HUES48 (cell line): ENCODE results near the gene IRX2.
A peak's percentile ranks its signal among the peaks of the same experiment; 100 is the strongest.

Experiments used
- H3K27ac ChIP-seq: one replicate; pipeline ENCODE4 v1.7.0; 2013; ENCODE audit warnings: low read depth, low read length, inconsistent platforms
- H3K27me3 ChIP-seq: 2 replicates; pipeline ENCODE4 v1.6.1; 2013; ENCODE audit warnings: mild to moderate bottlenecking, low read length; ENCODE audit not compliant: control insufficient read depth, insufficient read depth
- H3K36me3 ChIP-seq: 2 replicates; pipeline ENCODE4 v1.6.1; 2013; ENCODE audit warnings: low read length; ENCODE audit not compliant: control insufficient read depth, insufficient read depth
- H3K4me1 ChIP-seq: 2 replicates; pipeline ENCODE4 v1.6.1; 2013; ENCODE audit warnings: mild to moderate bottlenecking, low read length; ENCODE audit not compliant: control insufficient read depth, insufficient read depth
- H3K4me3 ChIP-seq: 2 replicates; pipeline ENCODE4 v1.5.1; 2013; ENCODE audit warnings: mild to moderate bottlenecking, low read depth, low read length
- H3K9ac ChIP-seq: 2 replicates; pipeline ENCODE4 v1.6.1; 2013; ENCODE audit warnings: mild to moderate bottlenecking, low read depth, low read length, moderate library complexity
- H3K9me3 ChIP-seq: 2 replicates; pipeline ENCODE4 v1.6.1; 2013; ENCODE audit warnings: low read length; ENCODE audit not compliant: control insufficient read depth, insufficient read depth

Gene IRX2

GRCh38 chr5:2764581-2764980 lies 13.1 kb upstream of the IRX2 start:
- no peak overlapping the region for H3K9ac ChIP-seq
- H3K27me3 ChIP-seq, result peaks cover 2% of the 10 kb centered on the region; the same call in 1 of the 2 replicates
- peaks cover 35% of the 10 kb centered on the region for H3K4me1 ChIP-seq
- H3K27ac ChIP-seq, result no peak overlapping the region
- H3K36me3 ChIP-seq, result no peaks in the 10 kb centered on the region
- H3K4me3 ChIP-seq, result no peak overlapping the region
- H3K9me3 ChIP-seq, result no peaks in the 10 kb centered on the region

GRCh38 chr5:2763533-2763794 lies 12.0 kb upstream of the IRX2 start:
- Histone ChIP-seq H3K36me3 (no peaks in the 10 kb centered on the region), H3K27me3 (peaks cover 13% of the 10 kb centered on the region), H3K4me1 (peaks cover 44% of the 10 kb centered on the region), H3K9me3 (0 out of 2 replicates have a peak, but pooled peaks cover 5% of the 10 kb centered on the region), H3K27ac (no peak overlapping the region), H3K4me3 (no peak overlapping the region), H3K9ac (no peak overlapping the region)

- H3K9me3 ChIP-seq, result 0 out of 2 replicates have a peak, but pooled peaks cover 5% of the 10 kb centered on the region
- peaks cover 49% of the 10 kb centered on the region for H3K4me1 ChIP-seq
- no peak overlapping the region for H3K4me3 ChIP-seq
- no peak overlapping the region for H3K27ac ChIP-seq
- peaks cover 18% of the 10 kb centered on the region for H3K27me3 ChIP-seq
- no peaks in the 10 kb centered on the region for H3K36me3 ChIP-seq
- no peak overlapping the region for H3K9ac ChIP-seq
Measured at GRCh38 chr5:2762744-2763532, 11.5 kb upstream of the IRX2 start.

- no peaks in the 10 kb centered on the region for H3K36me3 ChIP-seq
- peaks cover 27% of the 10 kb centered on the region for H3K27me3 ChIP-seq
- H3K27ac ChIP-seq, result no peak overlapping the region
- H3K4me3 ChIP-seq, result no peak overlapping the region
- 0 out of 2 replicates have a peak, but pooled peaks cover 5% of the 10 kb centered on the region for H3K9me3 ChIP-seq
- H3K9ac ChIP-seq, result no peak overlapping the region
- H3K4me1 ChIP-seq, result peaks cover 50% of the 10 kb centered on the region
Measured at GRCh38 chr5:2761921-2762488, 10.5 kb upstream of the IRX2 start.

- no peak overlapping the region for H3K27ac ChIP-seq
- no peak overlapping the region for H3K4me3 ChIP-seq
- peaks cover 41% of the 10 kb centered on the region for H3K27me3 ChIP-seq
- no peak overlapping the region for H3K9ac ChIP-seq
- H3K9me3 ChIP-seq, result 0 out of 2 replicates have a peak, but pooled peaks cover 5% of the 10 kb centered on the region
- H3K36me3 ChIP-seq, result no peaks in the 10 kb centered on the region
- H3K4me1 ChIP-seq, result peaks cover 49% of the 10 kb centered on the region
Measured at GRCh38 chr5:2759696-2760461, 8.4 kb upstream of the IRX2 start.

- peaks cover 57% of the 10 kb centered on the region for H3K4me1 ChIP-seq
- no peak overlapping the region for H3K9ac ChIP-seq
- H3K27ac ChIP-seq, result no peak overlapping the region
- no peaks in the 10 kb centered on the region for H3K36me3 ChIP-seq
- no peak overlapping the region for H3K4me3 ChIP-seq
- 0 out of 2 replicates have a peak, but pooled peaks cover 5% of the 10 kb centered on the region for H3K9me3 ChIP-seq
- H3K27me3 ChIP-seq, result peaks cover 48% of the 10 kb centered on the region
Measured at GRCh38 chr5:2759091-2759490, 7.6 kb upstream of the IRX2 start.

- 0 out of 2 replicates have a peak, but pooled peaks cover 5% of the 10 kb centered on the region for H3K9me3 ChIP-seq
- H3K36me3 ChIP-seq, result no peaks in the 10 kb centered on the region
- H3K4me3 ChIP-seq, result no peak overlapping the region
- no peak overlapping the region for H3K9ac ChIP-seq
- H3K4me1 ChIP-seq, result peaks cover 60% of the 10 kb centered on the region
- peaks cover 50% of the 10 kb centered on the region for H3K27me3 ChIP-seq
- no peak overlapping the region for H3K27ac ChIP-seq
Measured at GRCh38 chr5:2758632-2759031, 7.2 kb upstream of the IRX2 start.

GRCh38 chr5:2757563-2758351 lies 6.3 kb upstream of the IRX2 start:
- Histone ChIP-seq H3K27ac (no peak overlapping the region), H3K4me3 (peak overlapping the region; percentile 70), H3K27me3 (peaks cover 56% of the 10 kb centered on the region), H3K9ac (no peak overlapping the region), H3K4me1 (peaks cover 59% of the 10 kb centered on the region), H3K9me3 (0 out of 2 replicates have a peak, but pooled peaks cover 5% of the 10 kb centered on the region), H3K36me3 (no peaks in the 10 kb centered on the region)

GRCh38 chr5:2756211-2757152 lies 5.0 kb upstream of the IRX2 start:
- peaks cover 64% of the 10 kb centered on the region for H3K27me3 ChIP-seq
- peaks cover 51% of the 10 kb centered on the region for H3K4me1 ChIP-seq
- H3K4me3 ChIP-seq, result peak overlapping the region; percentile 70
- peak overlapping the region; percentile 77 for H3K27ac ChIP-seq
- 0 out of 2 replicates have a peak, but pooled peaks cover 5% of the 10 kb centered on the region for H3K9me3 ChIP-seq
- H3K9ac ChIP-seq, result peak overlapping the region; percentile 37; the same call in 1 of the 2 replicates
- H3K36me3 ChIP-seq, result no peaks in the 10 kb centered on the region
